GM12801 (cell line): ENCODE data around the gene PFKFB2.

Experiments
- CTCF ChIP-seq: IDR thresholded peaks from one replicate; pipeline ENCODE4 v1.5.1; 2011; ENCODE audit warnings: control low read depth; ENCODE audit not compliant: insufficient read length; ENCODE audit errors: extremely low read depth

PFKFB2 gene

DNA sequence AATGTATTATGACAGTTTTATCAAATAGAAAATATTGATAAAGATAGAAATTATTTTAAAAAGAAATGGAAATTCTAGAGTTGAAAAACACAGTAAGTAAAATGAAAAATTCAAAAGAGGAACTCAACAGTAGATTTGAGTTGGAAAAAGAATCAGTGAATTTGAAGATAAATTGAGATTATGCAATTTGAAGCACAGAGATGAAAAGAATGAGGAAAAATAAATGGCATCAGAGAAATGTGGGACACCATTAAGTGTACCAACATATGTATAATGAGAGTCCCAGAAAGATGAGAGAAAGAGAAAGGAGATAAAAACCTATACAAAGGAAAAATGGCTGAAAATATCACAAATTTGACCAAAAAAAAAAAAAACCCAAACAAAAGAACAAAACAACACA lies 76.0 kb downstream of the PFKFB2 start:
- no peak for TF ChIP-seq CTCF
